Measurements from ENCODE around the gene NAP1L4. TPM values are rescaled to one million over a fixed set of nuclear protein-coding genes. Genes with fewer than 3 reads are reported as not detected.

The NAP1L4 gene
- total and polyA plus RNA-seq, 2 of the 4 experiments (the other 2 are of a cell fraction) = 71.5 to 80.7 TPM

- Histone ChIP-seq H3K9me3 (ENCODE audit: control insufficient read depth, insufficient read depth, low read length) (no peaks in the 10 kb centered on the region), H3K4me3 (ENCODE audit: insufficient read depth, low read depth, low read length) (peak overlapping the region; percentile 92), H2AFZ (replicated peaks; ENCODE audit: low read length, poor library complexity) (peak overlapping the region; percentile 95), H2BK20ac (ENCODE audit: low read depth, low read length) (no peak overlapping the region), H2BK5ac (ENCODE audit: low read depth, low read length, poor library complexity, severe bottlenecking) (peak overlapping the region; percentile 87), H3K56ac (ENCODE audit: extremely low read depth, insufficient read depth, low read length) (peak overlapping the region; percentile 77), H3K79me1 (ENCODE audit: low read depth in 1 of 2, low read length in 2 of 2) (peaks cover 0 to 18% of the 10 kb centered on the region in 2 experiments; a peak in 2 of 4 replicates), H3K23ac (ENCODE audit: low read depth, low read length) (peak overlapping the region; percentile 99), H3K4ac (ENCODE audit: low read depth, low read length) (peak overlapping the region; percentile 90), H3K27me3 (ENCODE audit: control insufficient read depth, insufficient read depth, low read length) (no peaks in the 10 kb centered on the region), H4K5ac (ENCODE audit: low read depth, low read length) (peak overlapping the region; percentile 46; the same call in 1 of the 2 replicates), H4K20me1 (ENCODE audit: insufficient read depth, low read length) (peaks cover 48% of the 10 kb centered on the region), H2BK15ac (ENCODE audit: low read depth, low read length) (no peak overlapping the region), H3K9ac (ENCODE audit: low read depth, low read length) (peak overlapping the region; percentile 98), H3K4me2 (ENCODE audit: low read depth, low read length) (peak overlapping the region; percentile 100), H3K14ac (replicated peaks; ENCODE audit: low read depth, low read length) (peak overlapping the region; percentile 64), H2AK9ac (replicated peaks; ENCODE audit: low read depth, low read length, poor library complexity) (peak overlapping the region; percentile 98), H3K18ac (ENCODE audit: low read depth, low read length) (0 out of 2 replicates have a peak overlapping the region, but pooled peaks have one; percentile 6), H3K36me3 (ENCODE audit: control insufficient read depth, insufficient read depth, low read length) (peaks cover 4% of the 10 kb centered on the region), H4K8ac (ENCODE audit: low read depth in 2 of 2, low read length in 2 of 2) (peak overlapping the region; percentile 23 to 32; a peak in 1 of 4 replicates), H4K91ac (ENCODE audit: insufficient read depth, low read depth, low read length) (peak overlapping the region; percentile 83; the same call in 1 of the 2 replicates), H3K4me1 (ENCODE audit: control insufficient read depth, insufficient read depth, low read length) (peaks cover 10% of the 10 kb centered on the region), H3K9me1 (ENCODE audit: insufficient read depth, low read length) (0 out of 2 replicates have a peak, but pooled peaks cover 6% of the 10 kb centered on the region), H3K27ac (ENCODE audit: insufficient read depth, low read length) (peak overlapping the region; percentile 92), H2BK120ac (ENCODE audit: low read depth, low read length) (0 out of 2 replicates have a peak overlapping the region, but pooled peaks have one; percentile 5), H2AK5ac (ENCODE audit: low read depth, low read length) (peak overlapping the region; percentile 41)
- ATAC-seq (ENCODE audit: low read depth) (peak; percentile 72), DNase-seq (peak; percentile 20)
- no TSS peak for BruUV-seq (replicated peaks)
- 0% methylated on average over 44 of the region's 79 CpGs; no CpG with 5 or more reads in 1 of the 2 experiments for WGBS, 2 experiments (ENCODE audit: extremely low coverage in 2 of 2, insufficient read length in 1 of 2)
- ChIA-PET CTCF (interaction anchor here (1.0 kb wide), 1 partner anchor 458 kb away, joined by 4 read pairs; no protein-coding TSS in a partner anchor), POLR2A (ENCODE audit: unreplicated experiment) (interaction anchor here (0.6 kb wide), 1 partner anchor 63 kb away, joined by 3 read pairs; the partner anchor contains the start of gene PHLDA2)
- TF ChIP-seq CHD1 (IDR thresholded peaks at IDR 0.05; ENCODE audit: low read depth, low read length) (0 out of 2 replicates have a peak, but pooled peaks have one; percentile 10), ELK1 (IDR thresholded peaks at IDR 0.05; ENCODE audit: borderline replicate concordance, low read depth, low read length) (no peak), RCOR1 (IDR thresholded peaks at IDR 0.05; ENCODE audit: insufficient replicate concordance, low read length) (no peak), RAD21 (IDR thresholded peaks at IDR 0.05; ENCODE audit: low read length) (no peak), MXI1 (IDR thresholded peaks at IDR 0.05; ENCODE audit: borderline replicate concordance, low read depth, low read length) (peak; percentile 57; the same call in 1 of the 2 replicates), MAZ (IDR thresholded peaks at IDR 0.05; ENCODE audit: borderline replicate concordance, low read depth, low read length) (no peak), POLR2A (IDR thresholded peaks at IDR 0.05; ENCODE audit: low read depth, low read length) (0 out of 2 replicates have a peak, but pooled peaks have one; percentile 12), NFE2L2 (IDR thresholded peaks at IDR 0.05; ENCODE audit: low read depth, low read length) (no peak), BHLHE40 (IDR thresholded peaks at IDR 0.05; ENCODE audit: low read depth, low read length) (peak; percentile 39)
- intact Hi-C loops (cut with micrococcal nuclease) = loop anchor here (5.0 kb wide), 2 partner anchors 99 to 459 kb away; no protein-coding TSS in a partner anchor
- dilution Hi-C loops (cut with HindIII; ENCODE audit: low sequenced_read_pairs, unreplicated experiment) = no loop called here
- in situ Hi-C loops (cut with MboI; ENCODE audit: low sequenced_read_pairs) = no loop called here
Observed at GRCh38 chr11:2991452-2992233, 486 bp downstream of the NAP1L4 start.

All from IMR-90 (cell line).